Stimulated activated CD4-positive, alpha-beta T cell treated with anti-CD3 and anti-CD28 coated beads, Interleukin-1b, Interleukin-23, amount 100 ng/mL, for 1 hour (primary cell): ENCODE measurements around the gene MYH6.
"Not testable (repeated sequence)": the region's sequence is repeated elsewhere in the genome, so short reads cannot be mapped to it uniquely, and the experiment has no call there.

Source experiments
- DNase-seq, 2 donors: peaks; one replicate each; pipeline ENCODE4 v3.0.0-alpha.2; 2020; ENCODE audit warnings: low read depth in 2 of 2

The MYH6 gene

GRCh38 chr14:23414906-23415820 is 7.1 kb upstream of the MYH6 start:
- DNase-seq = no peak

GRCh38 chr14:23414254-23414653 is 6.2 kb upstream of the MYH6 start:
- no peak for DNase-seq

- no peak for DNase-seq
These were observed 5.6 kb upstream of the MYH6 start for GRCh38 chr14:23413681-23414080.

- no peak for DNase-seq
These were observed 3.8 kb upstream of the MYH6 start for GRCh38 chr14:23411563-23412525.

GRCh38 chr14:23409966-23410635 is 2.0 kb upstream of the MYH6 start:
- DNase-seq = no peak

- DNase-seq = no peak
These were observed 1.4 kb upstream of the MYH6 start for GRCh38 chr14:23409475-23409874.

GRCh38 chr14:23408307-23408630 is 196 bp upstream of the MYH6 start:
- no peak for DNase-seq

- no peak for DNase-seq
These were observed 1.2 kb downstream of the MYH6 start for GRCh38 chr14:23406725-23407355.

GRCh38 chr14:23406244-23406643 is 1.8 kb downstream of the MYH6 start:
- no peak for DNase-seq

GRCh38 chr14:23405516-23406025 is 2.5 kb downstream of the MYH6 start:
- DNase-seq = no peak

GRCh38 chr14:23405096-23405495 is 3.0 kb downstream of the MYH6 start:
- DNase-seq = no peak

- DNase-seq = no peak
These were observed 3.7 kb downstream of the MYH6 start for GRCh38 chr14:23404331-23404900.

GRCh38 chr14:23403908-23404307 is 4.2 kb downstream of the MYH6 start:
- no peak for DNase-seq

- DNase-seq = no peak
These were observed 5.0 kb downstream of the MYH6 start for GRCh38 chr14:23403139-23403438.

- DNase-seq = no peak
These were observed 5.6 kb downstream of the MYH6 start for GRCh38 chr14:23402296-23403138.

- DNase-seq = no peak
These were observed 6.8 kb downstream of the MYH6 start for GRCh38 chr14:23401291-23401690.

GRCh38 chr14:23400496-23401149 is 7.5 kb downstream of the MYH6 start:
- DNase-seq = not testable (repeated sequence)

- DNase-seq = no peak
These were observed 8.5 kb downstream of the MYH6 start for GRCh38 chr14:23399591-23399990.

GRCh38 chr14:23399136-23399535 is 8.9 kb downstream of the MYH6 start:
- DNase-seq = no peak

GRCh38 chr14:23398348-23398747 is 9.7 kb downstream of the MYH6 start:
- no peak for DNase-seq
